Endothelial cell (in vitro differentiated cells): ENCODE data around the gene MYBPC1. TPM values are rescaled to one million over a fixed set of nuclear protein-coding genes. Genes with fewer than 3 reads are reported as not detected.

Experiments
- DNase-seq: peaks from one replicate; pipeline ENCODE4 v3.0.0; 2021; ENCODE audit warnings: low spot score
- H3K27ac Mint-ChIP-seq: one replicate; pipeline ENCODE4 v1.8.0; 2021; ENCODE audit warnings: mixed read lengths, inconsistent platforms; ENCODE audit not compliant: unreplicated experiment
- H3K27me3 Mint-ChIP-seq: one replicate; pipeline ENCODE4 v1.8.0; 2021; ENCODE audit warnings: mild to moderate bottlenecking, moderate library complexity, mixed read lengths, inconsistent platforms; ENCODE audit not compliant: unreplicated experiment
- H3K36me3 Mint-ChIP-seq: one replicate; pipeline ENCODE4 v1.8.0; 2021; ENCODE audit warnings: mild to moderate bottlenecking, low read depth, mixed read lengths, inconsistent platforms; ENCODE audit not compliant: unreplicated experiment
- H3K4me1 Mint-ChIP-seq: one replicate; pipeline ENCODE4 v1.8.0; 2021; ENCODE audit warnings: mild to moderate bottlenecking, mixed read lengths, inconsistent platforms; ENCODE audit not compliant: unreplicated experiment
- H3K4me3 Mint-ChIP-seq: one replicate; pipeline ENCODE4 v1.8.0; 2021; ENCODE audit warnings: mild to moderate bottlenecking, mixed read lengths, inconsistent platforms; ENCODE audit not compliant: unreplicated experiment
- H3K9me3 Mint-ChIP-seq: one replicate; pipeline ENCODE4 v1.8.0; 2021; ENCODE audit warnings: mixed read lengths, inconsistent platforms; ENCODE audit not compliant: unreplicated experiment
- CTCF ChIP-seq: fragments of 200-600 bp; sonication (generic); IDR thresholded peaks from one replicate; pipeline ENCODE4 v1.5.0; 2021; ENCODE audit warnings: antibody characterized with exemption; ENCODE audit not compliant: unreplicated experiment
- total RNA-seq: library from RNA; stranded (reverse); fragmentation: NEBNext Ultra II Directional; extraction: Animal tissue kit (Norgen Biotek cat#: 25700); gene quantifications from one replicate; pipeline ENCODE4 v1.2.1, GENCODE V29; 2021; ENCODE audit not compliant: unreplicated experiment

The MYBPC1 gene
- total RNA-seq, 1 donor from 2014 or later: not detected

DNA sequence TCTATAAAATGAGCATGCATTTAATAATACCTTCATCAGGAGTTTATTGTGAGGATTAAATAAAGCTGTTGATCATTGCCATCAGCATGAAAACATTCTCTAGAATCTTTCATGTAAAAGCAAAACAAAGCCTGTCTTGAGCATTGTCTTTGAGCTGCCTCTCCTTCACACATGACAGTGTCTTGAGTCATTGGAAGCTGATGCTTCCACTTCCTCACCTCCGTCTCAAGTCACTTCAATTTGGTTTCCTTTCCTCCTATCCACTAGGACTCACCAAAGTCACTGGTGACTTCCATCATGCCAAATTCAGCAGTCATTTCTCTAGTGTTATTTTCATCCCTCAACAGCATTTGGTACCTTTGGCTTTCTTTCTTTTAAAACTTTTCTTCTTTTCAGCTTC is 31.6 kb upstream of the MYBPC1 start:
- Mint-ChIP-seq H3K27ac (no peak overlapping the region), H3K4me1 (peaks cover 4% of the 10 kb centered on the region), H3K36me3 (no peaks in the 10 kb centered on the region), H3K27me3 (no peaks in the 10 kb centered on the region), H3K4me3 (no peak overlapping the region), H3K9me3 (no peaks in the 10 kb centered on the region)
- DNase-seq: no peak
- TF ChIP-seq CTCF: no peak

DNA sequence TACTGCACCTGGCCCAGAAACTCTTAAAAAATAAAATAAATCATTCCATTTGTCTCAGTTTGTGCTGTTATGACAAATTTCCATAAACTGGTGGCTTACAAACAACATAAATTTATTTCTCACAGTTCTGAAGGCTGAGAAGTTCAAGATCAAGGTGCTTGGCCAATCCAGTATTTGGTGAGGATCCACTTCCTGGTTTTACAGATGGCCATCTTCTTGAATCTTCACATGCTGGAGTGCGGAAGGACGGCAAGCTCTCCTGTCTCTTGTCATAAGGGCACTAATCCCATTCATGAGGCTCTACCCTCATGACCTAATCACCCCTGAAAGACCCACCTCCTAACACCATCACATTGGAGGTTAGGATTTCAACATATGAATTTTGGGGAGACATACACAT is 29.9 kb upstream of the MYBPC1 start:
- no peak for DNase-seq
- no peak overlapping the region for H3K4me3 Mint-ChIP-seq
- H3K27ac Mint-ChIP-seq: no peak overlapping the region
- no peak for TF ChIP-seq CTCF
- H3K4me1 Mint-ChIP-seq: peaks cover 4% of the 10 kb centered on the region
- no peaks in the 10 kb centered on the region for H3K36me3 Mint-ChIP-seq
- H3K9me3 Mint-ChIP-seq: no peaks in the 10 kb centered on the region
- no peaks in the 10 kb centered on the region for H3K27me3 Mint-ChIP-seq

- Mint-ChIP-seq H3K4me3 (no peak overlapping the region), H3K27me3 (no peaks in the 10 kb centered on the region), H3K27ac (no peak overlapping the region), H3K4me1 (peaks cover 4% of the 10 kb centered on the region), H3K36me3 (no peaks in the 10 kb centered on the region), H3K9me3 (no peaks in the 10 kb centered on the region)
- no peak for TF ChIP-seq CTCF
- DNase-seq: no peak
These were observed 28.5 kb upstream of the MYBPC1 start for GRCh38 chr12:101566318-101566717.

DNA sequence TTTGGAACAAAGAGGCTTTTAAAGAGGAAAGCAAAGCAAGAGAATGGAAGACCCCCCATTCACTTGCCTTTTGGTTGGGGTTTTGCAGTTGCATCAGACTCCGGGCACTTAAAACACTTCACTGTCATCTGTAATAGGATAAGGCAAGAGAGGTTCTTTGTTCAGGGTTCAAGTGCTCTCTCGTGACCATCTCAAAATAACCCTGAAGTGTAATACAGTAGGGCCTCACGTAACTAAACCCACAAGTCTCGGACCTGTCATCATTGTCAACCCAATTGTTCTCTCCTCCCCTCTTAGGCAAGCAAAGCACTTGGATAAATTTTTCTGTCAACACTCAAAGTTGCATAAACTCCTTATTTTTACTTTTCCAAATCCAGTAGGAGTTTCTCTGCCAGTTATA is 26.9 kb upstream of the MYBPC1 start:
- H3K27ac Mint-ChIP-seq: no peak overlapping the region
- H3K4me3 Mint-ChIP-seq: no peak overlapping the region
- H3K4me1 Mint-ChIP-seq: peaks cover 4% of the 10 kb centered on the region
- no peak for TF ChIP-seq CTCF
- no peaks in the 10 kb centered on the region for H3K27me3 Mint-ChIP-seq
- DNase-seq: no peak
- no peaks in the 10 kb centered on the region for H3K9me3 Mint-ChIP-seq
- H3K36me3 Mint-ChIP-seq: no peaks in the 10 kb centered on the region

GRCh38 chr12:101570047-101570446 is 24.7 kb upstream of the MYBPC1 start:
- DNase-seq: no peak
- no peaks in the 10 kb centered on the region for H3K36me3 Mint-ChIP-seq
- no peaks in the 10 kb centered on the region for H3K9me3 Mint-ChIP-seq
- no peak for TF ChIP-seq CTCF
- peaks cover 4% of the 10 kb centered on the region for H3K4me1 Mint-ChIP-seq
- no peaks in the 10 kb centered on the region for H3K27me3 Mint-ChIP-seq
- no peak overlapping the region for H3K27ac Mint-ChIP-seq
- H3K4me3 Mint-ChIP-seq: no peak overlapping the region
